GM18517 (cell line): ENCODE measurements around the gene PDP2.

Source experiments
- ATAC-seq: cut with Tn5 transposase; IDR thresholded peaks from one replicate; pipeline ENCODE4 v1.9.1; 2021; ENCODE audit warnings: mild to moderate bottlenecking, moderate library complexity; ENCODE audit not compliant: unreplicated experiment

Gene PDP2

DNA sequence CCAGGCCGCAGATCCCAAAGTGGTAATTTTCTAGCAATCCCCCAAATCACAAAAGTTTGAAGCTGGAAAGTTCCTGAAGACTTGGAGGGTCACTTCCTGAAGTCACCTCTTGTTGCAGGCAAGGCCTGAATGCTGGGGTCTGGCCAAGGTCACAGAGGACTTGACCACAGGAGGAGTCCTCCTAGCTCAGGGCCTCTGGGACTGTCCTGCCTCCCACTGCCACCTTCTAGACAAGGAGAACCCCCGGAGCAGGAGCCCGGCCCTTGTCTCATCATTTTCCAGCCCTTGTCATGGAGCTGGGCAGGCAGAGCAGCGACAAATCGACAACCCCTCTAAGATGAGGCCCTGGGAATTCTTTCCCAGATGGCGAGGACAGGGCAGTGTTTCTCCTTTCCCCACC, 38.0 kb downstream of the PDP2 start:
- no peak for ATAC-seq

DNA sequence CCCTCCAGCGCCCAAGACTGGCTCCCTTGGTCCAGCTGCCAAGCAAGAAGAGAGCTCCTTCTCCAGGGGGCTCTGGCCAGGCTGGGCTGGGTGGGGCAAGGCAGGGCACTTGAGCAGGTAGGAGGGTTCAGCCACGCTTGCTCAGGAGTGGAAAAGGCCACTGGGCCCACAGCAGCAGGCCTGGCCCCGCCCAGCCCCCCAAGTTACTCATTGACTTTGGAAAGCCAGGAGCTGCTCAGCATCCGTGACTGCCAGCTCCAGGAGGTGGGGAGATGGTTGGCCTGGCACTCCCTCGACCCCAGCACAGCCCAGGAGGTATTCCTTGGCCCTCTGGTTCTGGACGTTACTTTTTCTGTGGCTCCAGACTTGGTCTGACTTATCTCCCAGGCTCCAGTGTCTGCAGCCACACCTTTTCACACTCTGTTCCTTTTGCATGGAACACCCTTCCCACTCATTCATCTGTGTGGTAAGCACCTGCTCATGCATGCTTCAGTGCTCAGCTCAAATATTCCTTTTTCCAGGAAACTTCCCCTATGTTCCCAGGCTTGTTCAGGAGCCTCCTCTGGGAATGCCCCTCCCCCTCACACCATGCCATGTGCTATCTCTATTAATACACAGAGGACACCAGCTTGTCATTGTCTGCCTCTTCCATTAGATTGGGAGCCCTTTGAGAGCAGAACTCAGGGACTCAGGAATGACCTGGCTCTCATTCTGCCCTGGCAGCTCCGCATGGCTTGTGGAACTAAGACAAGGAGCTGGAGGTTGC, 38.7 kb downstream of the PDP2 start, which contains the start of gene CDH16:
Gene CDH16 (minus strand): TSS at position 83 of the 766 bp plus-strand sequence. CDS start 820 bp downstream, outside the sequence.
- ATAC-seq: no peak

DNA sequence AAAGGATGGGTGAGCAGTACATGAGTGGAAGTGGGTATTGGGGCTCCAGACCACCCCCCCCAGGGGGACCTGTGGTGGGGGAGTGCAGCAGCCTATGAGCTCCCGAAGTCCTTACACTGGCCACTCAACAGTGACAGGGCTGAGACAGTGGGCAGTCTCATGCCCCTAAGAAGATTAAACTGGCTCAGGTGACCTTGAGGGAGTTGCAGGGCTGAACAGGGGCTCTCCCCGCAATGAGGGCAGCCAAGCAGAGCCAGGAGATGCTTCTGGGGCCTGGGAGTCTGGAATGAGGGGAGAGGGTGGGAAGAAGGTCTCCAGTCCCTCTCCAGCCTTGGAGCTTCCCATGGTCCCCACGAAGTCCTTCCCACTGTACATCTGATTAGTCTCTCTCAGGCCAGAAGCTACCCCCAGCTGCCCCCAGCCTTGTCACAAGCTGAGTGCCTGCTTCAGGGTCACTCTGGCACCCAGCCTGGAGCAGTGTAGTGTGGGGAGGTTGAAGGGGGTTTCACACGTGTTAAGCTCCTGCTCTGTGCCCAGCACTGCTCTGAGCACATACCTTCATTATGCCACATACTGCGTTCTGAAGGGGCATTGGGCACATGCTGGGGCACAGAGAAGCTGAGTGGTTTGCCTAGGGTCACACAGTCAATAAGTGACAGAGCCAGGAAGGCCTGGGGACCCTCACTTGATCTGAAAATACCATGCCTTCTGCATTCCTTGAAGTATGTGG, 39.4 kb downstream of the PDP2 start:
- no peak for ATAC-seq

DNA sequence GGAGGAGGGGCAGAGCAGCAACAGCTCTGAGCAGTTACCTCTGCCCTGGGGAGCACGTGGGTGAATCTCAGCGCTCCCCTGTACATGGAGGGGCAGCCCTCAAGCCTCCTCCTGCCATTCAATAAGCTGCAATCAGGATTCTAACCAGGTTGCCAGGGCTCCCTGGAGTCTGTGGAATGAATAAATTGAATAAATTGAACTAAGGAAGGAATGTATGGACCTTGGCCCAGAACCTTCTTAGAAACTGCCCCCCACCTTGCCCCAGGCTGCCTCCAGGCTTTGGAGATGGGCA, 39.9 kb downstream of the PDP2 start:
- no peak for ATAC-seq

DNA sequence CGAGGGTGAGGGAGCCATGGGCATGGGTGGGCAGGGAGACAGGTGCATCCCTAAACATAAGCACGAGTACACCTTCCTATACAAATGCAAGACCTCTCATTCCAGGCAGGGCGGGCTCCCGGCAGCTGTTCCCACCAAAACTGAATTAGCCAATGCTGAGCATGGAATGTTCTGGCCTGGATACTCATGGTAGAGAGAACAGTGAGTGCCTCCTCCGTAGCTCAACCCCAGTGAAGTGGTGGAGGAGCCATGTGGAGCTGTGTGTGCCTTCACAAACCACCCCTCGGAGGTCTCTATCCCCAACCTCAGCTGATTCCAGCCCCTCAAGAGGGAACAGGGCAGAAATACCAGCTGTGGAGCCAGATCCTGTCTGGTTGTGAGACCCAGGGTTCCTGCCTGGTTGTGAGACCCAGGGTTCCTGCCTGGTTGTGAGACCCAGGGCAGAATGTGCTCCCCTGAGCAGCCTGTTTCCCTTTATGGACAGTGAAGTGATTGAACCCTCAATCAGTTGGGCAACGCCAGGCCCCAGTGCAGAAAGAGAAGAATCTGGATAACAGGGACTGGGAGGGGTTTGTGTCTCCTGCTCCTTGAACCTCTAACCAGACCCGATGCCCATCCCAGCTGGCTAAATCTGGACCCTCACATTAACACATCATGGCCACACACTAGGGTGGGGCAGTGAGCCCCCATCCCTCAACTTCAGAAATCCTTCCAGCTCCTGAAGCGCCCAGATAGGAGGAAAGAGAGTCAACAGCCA, 40.8 kb downstream of the PDP2 start:
- no peak for ATAC-seq

DNA sequence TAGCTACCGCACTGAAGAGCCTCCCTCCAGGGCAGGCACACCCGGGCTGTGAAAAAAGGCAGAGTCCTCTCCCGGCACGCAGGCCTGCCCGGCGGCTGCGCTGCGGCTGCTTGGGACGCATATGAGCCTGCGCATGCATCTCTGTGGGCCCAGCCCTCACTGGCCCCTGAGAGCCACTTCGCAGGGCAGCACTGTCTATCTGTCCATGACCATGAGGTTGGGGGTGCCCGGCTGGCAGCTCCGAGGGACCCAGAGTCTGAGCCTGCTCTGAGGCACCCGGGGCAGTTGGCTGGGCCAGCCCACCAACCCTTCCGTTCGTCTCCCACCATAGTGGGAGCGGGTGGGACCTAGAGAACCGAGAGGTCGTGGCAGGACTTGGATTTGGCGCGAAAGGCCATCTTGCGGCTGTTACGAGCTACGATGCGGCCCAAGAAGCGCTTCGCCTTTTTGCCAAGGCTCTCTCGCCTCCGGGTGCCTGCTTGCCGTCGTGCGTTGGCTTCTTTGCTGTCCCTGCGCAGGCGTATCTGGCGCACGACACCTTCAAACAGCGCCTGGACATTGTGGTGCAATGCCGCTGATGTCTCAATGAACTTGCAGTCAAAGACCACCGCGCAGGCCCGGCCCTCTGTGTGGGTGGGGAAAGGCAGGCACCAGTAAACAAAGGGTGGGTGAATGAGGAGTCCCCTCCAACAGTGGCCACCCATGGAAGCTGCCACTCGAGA, 41.6 kb downstream of the PDP2 start:
- ATAC-seq: no peak

DNA sequence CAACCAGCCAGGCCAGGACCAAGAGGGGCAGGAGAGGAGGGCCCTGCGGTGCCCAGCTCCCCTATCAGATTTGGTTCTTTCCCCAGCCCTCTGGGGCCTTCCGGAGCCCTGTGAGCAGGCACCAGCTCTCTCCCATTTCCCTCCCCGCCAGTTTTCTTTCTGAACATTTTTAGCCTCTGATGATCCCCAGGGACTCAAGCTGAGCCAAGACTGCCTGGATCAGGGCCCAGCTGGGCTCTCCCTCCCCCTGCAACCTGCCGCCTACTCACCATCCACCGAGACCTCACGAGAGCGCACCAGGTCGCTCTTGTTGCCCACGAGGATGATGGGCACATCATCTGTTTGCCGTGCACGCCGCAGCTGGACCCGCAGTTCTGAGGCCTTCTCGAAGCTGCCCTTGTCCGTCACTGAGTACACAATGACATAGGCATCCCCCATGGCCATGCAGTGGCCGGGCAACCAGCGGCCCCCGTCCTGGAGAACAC, 43.0 kb downstream of the PDP2 start:
- ATAC-seq: no peak

DNA sequence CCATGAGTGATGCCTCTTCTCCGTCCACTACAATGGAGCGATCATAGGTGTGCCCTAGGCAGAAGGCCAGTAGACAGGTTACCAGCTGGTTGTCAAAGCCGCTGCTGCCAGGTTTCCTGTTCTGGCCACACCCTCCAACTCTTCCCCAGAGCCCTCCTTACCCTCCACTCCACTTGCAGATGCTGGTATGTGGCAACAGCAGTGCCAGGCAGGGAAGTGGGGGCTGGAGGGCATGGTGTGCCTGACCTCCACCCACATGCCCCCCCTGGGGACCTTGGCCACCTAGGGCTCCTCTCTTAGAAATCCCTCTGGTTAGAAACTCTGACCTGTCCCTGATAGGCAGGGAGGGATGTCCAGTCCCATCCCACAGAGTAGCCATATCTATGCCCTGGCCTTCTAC, 43.6 kb downstream of the PDP2 start:
- no peak for ATAC-seq

DNA sequence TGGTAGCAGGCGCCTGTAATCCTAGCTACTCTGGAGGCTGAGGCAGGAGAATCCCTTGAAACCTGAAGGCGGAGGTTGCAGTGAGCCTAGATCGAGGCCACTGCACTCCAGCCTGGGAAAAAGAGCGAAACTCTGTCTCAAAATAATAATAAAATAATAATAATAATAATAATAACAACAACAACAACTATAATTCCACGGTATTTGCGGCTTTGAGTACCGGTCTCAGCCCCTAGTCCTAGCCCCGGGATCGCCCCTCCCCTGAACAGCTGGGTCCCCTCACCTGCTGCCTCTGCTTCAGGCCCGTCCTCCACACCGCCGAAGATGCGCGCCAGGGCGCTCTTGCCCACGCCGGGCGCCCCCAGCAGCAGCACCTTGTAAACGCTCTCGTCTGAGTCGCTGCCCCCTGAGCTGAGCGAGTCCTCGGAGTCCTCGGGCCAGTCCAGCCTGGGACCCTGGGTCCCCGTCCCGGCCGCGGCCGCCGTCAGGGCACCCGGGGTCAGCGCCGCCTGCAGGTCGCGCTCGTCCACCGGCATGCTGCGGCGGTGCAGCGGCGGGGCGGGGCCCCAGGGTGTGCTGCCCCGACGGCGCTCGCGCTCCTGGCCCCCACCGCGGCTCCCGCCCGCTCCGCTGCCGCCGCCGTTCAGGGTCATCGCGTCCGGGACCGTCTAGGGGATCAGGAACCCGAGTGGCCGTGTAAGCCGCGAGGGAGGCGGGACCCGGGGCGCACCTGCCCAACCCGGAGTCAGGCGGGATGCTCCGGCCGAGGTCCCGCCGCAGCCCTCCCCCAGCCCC, 44.4 kb downstream of the PDP2 start:
- ATAC-seq: no peak

DNA sequence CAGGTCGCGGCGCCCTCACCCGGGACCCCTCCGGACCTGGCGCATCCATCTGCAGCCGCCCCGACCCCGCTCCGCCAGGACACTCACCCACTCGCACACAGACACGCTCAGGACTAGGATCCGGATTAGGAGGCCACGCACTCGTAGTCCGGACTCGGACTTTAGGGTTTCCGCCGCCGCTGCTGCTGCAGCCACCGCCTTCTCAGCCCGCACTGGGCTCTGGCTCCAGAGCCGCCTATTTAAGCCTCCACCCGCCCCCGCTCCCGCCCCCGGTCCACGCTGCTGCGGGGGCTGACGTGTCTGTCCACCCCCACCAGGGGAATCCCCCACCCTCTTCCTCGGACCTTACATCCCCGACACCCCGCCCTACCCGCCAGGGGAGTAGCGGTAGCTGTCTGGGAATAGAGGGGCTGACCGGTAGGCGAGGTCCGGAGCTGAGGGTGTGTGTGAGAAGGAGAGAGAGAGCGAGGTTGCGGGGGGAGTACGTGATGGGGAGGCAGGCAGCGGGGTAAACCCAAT, 45.1 kb downstream of the PDP2 start, which contains the start of gene RRAD:
Gene RRAD (minus strand): TSS at position 214 of the 519 bp plus-strand sequence. CDS start 356 bp downstream, outside the sequence.
- ATAC-seq: no peak

DNA sequence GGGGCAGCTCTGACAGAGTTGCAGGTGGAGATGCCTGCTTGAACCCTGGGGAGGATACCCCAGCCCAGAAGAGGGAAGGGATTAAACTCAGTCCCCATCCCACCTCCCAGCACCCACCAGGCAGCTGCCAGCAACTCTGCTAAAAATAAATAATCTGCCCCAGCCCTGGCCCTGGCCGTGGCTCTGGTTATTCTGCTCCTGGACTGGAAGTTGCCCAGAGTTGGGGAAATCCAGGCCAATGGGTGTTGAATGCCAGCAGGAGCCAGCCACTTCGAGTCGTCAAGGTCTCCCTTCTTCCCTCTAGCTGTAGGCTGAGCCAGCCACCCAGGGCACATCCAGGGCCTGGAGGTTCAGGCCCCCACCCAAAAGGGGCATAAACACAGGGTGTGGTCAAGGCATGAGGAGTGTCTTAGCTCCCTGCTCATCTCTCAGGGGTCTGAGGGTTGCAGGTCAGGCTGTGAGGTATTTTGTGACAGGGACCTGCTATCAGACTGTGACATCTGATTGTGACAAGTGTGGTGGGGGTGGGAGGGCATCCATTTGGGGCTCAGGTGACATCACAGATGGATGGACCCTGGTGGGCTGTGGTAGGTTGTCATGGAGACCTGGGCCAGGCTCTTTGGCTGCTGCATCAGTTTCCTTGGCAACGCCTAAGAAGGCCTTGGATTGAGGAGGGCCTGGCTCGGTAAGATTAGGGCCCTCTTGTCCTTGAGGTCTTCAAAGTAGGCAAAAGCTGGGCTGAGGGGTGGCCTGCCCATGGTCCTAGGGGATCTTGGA, 46.0 kb downstream of the PDP2 start:
- ATAC-seq: no peak

DNA sequence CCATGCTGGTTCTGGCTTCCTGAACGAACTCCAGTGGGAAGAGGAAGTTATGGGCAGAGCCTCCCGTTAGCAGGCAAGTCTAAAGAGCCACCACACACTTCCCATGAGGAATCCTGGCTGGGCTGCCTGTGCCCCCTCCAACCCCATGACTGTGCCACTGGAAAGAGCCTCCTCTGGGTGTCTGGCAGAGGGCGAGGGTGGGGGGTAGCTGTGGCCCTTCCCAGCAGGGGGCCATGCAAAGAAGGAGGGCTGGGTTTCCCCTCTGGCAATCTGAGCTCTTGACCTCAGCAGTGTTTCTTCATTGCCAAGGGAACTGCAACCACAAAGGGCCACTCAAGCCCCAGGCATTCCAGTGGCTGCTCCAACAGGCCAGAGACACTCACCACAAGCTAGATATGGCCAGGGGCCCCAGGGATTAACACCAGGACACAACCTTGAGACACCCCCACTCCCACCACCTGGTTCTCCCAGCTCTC, 46.7 kb downstream of the PDP2 start:
- ATAC-seq: no peak

DNA sequence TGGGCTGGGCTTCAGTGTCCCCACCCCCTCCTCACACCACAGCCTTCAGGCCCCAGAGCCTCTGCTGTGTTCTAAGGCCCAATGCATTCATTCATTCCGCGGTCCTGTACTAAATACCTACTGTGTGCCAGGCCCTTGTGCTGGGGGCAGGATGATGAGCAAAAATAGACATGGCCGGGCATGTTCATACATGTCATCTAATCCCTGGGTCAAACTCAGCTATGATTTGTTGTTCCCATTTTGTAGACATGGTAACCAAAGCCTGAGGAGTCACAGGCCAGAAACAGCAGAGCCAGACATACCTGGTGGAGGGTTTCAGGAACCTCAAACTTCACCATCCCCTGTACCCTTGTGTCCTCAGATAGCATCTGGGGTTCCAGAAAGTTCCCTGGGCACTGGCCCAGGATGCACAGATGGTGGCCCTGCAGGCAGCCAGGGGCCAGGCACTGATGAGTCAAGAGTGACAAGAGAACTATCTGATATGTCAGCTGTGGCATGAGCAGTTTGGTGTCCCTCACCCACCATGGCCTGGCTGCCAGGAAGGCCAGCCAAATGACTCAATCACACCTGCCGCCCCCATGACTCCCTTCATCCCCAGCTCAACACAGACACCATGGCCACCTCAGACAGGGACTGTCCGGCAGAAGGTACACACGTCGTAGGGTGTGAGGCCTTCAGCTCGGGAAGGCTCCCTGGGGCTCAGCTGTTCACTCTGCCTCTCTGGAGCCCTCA, 47.8 kb downstream of the PDP2 start:
- ATAC-seq: no peak

DNA sequence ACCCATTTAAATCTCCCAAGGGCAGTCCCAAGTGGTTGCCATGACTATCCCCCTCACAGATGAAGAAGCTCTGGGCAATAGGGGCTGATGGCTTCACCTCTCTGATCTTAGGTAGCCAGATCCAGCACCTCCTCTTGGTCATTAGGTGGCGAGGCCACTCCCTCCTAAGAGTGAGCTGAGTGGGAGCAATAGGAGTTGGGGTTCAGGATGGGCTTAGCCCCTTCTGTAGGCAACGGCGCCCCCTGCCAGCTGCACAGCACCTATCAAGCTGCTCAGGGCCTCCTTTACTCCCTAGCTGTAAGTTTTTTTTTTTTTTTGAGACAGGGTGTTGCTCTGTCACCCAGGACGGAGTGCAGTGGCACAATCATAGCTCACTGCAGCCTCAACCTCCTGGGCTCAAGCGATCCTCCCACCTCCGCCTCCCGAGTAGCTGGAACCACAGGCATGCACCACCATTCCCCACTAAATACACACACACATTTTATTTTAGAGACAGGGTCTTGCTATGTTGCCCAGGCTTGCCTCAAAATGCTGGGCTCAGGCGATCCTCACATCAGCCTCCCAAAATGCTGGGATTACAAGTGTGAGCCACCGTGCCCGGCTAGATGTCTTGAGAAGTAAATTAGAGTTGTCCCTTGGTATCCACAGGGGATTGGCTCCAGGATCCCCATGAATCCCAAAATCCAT, 48.5 kb downstream of the PDP2 start:
- ATAC-seq: no peak

DNA sequence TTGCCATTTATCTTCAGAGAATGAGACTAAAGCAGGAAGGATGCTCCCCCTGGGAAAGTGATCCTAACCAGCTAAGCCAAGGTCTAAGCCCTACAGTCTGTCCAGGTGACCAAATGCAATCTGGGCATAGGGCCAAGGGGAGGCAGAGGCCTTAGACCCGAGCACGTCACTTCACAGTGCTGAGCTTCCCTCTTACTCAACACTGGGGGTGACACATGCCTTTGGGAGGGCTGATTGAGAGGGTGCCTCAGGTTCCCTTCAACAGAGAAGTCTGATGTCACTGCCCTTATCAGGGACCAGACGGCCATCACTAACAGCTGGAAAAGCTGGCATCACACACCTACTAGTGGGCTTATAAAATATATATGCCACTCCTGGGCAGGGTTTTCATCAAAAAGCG, 49.9 kb downstream of the PDP2 start:
- ATAC-seq: no peak

DNA sequence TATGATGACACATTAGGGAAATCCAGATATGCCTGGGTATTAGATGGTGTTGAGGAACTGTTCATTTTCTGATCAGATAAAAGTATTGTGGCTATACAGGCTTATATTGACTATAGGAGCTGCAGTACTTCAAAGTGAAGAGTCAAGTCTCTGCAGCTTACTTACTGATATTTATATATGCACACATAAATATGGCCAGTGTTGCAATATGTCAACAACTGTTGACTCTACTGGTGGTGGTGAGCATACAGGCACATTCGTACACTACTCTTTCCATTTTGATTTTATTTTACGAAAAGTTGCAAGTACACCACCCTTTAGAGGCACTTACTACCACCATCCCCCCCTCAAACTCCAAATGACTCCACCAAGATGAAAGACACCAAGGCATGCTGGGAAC, 51.4 kb downstream of the PDP2 start:
- ATAC-seq: no peak

DNA sequence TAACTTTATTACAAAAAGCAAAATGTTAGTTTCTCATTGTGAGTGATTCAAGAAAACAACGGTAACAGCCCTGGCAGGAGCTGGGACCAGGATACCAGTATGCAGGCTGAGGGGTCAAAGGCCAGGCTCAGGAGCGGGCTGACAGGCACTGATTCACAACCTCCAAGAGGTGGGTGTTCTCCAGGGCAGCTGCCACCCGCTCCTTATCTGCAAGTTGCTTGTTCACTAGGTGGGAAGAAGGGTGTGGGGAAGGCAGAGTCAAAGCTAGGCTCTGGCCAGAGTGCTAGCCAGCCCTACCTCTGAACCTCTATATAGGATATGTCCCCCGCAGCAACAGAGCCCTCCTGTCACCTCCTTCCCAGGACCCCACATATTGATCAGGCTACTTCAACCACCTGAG, 51.8 kb downstream of the PDP2 start:
- ATAC-seq: no peak

DNA sequence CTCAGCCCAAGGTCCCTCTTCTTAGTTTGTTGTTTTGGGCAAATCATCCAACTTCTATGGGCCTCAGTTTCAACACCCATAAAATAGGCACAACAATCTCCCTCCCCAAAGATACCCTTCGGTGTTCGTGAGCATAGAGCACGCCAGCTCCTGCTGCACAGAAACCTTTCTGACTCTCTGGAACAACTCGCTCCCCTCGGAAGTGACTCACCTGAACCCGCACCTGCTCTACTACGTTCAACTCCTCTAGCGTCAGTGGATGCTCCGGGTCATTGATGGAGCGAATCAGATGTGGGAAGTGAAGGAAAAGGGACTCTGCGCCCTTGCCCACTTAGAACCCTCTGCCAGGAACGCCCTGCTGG, 53.4 kb downstream of the PDP2 start:
- peak; percentile 3 for ATAC-seq
